Left colon (tissue), 2 donors: ENCODE measurements around the gene CORO2B. TPM values are rescaled to one million over a fixed set of nuclear protein-coding genes. Genes with fewer than 3 reads are reported as not detected.
"Not testable (repeated sequence)": the region's sequence is repeated elsewhere in the genome, so short reads cannot be mapped to it uniquely, and the experiment has no call there.

Experiments
- ATAC-seq: fragments of 200-7000 bp; cut with Tn5 transposase; one replicate; pipeline ENCODE4 v1.9.1; 2020; ENCODE audit warnings: mild to moderate bottlenecking, moderate library complexity
- DNase-seq, 2 donors: peaks; one replicate each; pipeline ENCODE4 v3.0.0-alpha.2; 2020
- intact Hi-C, 2 donors: fragments of 100-400 bp; cut with DNase I in 1 of 2; cut with micrococcal nuclease in 1 of 2; formaldehyde crosslinking; loops; one replicate each; pipeline versions ENCODE4 v1.11.2 to v1.14.0; 2022; cut with DNase I, micrococcal nuclease
- total RNA-seq, 2 donors: library from RNA; stranded (reverse); fragmentation: NEBNext Ultra II Directional; extraction: Animal tissue kit (Norgen Biotek cat#: 25700); gene quantifications; one replicate each; pipeline ENCODE4 v1.2.1, GENCODE V29; 2021
- donor health status: DM: no; HTN: no; CAD: no.
- donor health status: DM: yes; HTN: yes; CAD: no.

The CORO2B gene
- total RNA-seq, 2 donors from 2014 or later, result 0.67 to 1.6 TPM

DNA sequence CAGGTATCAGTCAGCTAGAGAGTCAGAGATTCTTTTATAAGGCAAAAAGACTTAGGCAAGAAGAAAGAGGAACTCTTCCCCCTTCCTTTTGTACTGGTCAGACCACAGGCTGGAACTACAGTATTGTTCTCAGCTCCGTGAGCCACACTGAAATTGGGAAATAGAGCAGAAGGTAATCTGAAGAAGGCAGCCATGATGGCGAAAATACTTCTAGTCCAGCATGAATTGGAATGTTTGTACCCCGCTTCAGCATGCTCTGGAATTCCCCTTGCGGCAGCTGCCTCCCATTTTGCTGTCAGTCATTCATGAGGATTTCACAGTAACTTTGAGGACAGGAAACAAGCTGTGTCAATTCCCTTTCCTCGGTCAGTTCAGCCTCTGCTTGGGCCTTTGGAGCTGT, 96.2 kb downstream of the CORO2B start:
- intact Hi-C loops, result loop anchor here (5.0 kb wide), 2 partner anchors 113 to 118 kb away; no protein-coding TSS in a partner anchor
- no peak for DNase-seq
- no peak for ATAC-seq

DNA sequence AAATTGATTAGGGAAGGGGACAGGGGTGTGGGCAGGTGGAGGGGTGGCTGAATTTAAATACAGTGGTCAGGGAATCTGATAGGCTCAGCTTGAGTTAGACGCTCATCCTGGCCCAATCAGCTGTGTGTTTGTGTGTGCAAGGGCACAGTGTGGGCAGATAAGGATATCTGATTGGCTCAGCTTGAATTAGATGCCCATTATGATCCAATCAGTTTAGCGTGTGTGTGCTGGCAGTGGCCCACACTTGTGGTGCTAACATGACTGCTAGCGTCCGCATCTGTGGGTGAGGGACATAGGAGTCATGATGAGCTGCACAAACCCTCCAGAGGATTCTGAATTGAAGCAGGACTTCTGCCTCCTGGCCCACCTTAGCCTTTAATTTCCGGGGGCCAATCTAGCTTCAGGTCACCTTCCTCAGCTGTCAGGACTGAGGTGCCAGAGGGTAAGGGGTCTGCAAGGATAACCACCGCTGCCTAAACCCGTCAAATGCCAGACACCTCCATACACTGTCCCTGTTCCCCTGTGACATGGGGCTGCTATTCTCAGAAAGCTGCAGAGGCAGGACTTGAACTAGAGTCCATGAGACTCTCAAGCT, 97.3 kb downstream of the CORO2B start:
- intact Hi-C loops, result no loop called here
- ATAC-seq (no peak), DNase-seq (no peak)

DNA sequence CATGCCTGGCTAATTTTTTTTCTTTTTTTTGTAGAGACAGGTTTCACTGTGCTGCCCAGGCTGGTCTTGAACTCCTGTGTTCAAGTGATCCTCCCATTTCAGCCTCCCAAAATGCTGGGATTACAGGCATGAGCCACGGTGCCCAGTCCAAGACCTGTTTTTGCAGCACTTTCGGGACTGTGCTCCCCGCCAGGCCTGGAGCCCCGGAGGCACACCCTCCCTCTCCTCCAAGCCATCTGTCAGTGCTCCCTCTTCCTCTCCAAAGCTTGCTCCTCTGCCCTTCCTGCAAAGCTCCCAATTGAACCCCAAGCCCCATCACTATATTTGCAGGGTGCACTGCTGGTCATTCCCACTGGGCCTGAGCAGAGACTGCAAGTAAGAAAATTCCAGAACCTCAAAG, 98.1 kb downstream of the CORO2B start:
- intact Hi-C loops, result no loop called here
- DNase-seq (no peak), ATAC-seq (no peak)

DNA sequence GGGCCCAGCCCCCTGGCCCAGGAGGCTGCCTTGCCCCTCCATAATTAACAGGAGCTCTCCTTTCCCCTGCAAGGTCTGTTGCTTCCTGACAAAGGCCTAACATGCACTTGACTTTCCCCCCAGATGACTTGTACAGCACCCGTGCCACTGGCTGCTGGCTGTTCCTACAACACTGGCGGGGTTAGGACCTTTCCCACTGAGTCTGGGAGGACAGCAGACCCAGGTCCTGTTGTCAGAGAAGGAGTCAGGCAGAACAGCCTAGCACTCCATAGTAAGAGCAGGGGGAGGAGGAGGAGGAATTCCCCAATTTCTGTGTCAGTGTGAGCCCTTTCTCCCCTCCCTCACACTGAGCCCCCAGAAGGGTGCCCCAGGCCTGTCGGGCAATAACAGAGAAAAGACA, 99.2 kb downstream of the CORO2B start:
- intact Hi-C loops, result no loop called here
- DNase-seq, result no peak
- ATAC-seq, result no peak

DNA sequence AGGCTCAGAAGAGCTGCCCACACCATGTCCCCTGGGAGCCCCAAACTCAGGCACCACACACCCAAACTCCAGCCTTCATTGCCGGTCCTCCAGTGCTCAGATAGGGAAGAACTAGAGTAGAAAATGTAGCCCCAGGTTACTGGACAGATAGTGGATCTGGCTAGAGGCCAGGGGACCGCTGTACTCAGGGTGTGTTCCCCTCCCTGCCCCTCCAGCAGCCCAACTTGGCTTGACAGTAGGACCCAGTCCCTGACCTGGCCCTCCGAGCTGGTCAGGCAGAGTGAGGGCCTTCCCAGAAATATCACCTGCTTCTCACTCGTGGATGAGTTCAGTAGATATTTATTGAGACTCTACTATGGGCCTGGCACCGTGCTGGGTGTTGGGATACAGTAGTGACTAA, 100.0 kb downstream of the CORO2B start:
- DNase-seq (no peak), ATAC-seq (no peak)
- intact Hi-C loops, result no loop called here

DNA sequence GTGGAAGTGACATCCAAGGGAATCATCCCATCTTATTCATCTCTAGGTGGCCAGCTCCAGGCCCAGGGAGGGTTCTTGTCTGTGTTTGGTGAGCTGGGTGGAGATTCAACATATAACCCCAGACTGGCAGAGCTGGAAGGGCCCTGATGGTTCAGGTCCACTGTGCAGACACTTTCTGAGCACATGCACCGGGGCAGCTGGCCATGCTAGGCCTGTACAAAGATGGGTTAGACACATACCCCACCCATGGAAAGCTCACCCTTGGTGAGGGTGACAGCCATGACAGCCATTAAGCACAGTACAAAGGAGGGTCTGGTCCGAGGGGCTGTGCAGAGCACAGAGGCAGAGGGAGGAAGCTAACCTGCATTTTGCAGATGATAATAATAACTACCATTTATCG, 100.4 kb downstream of the CORO2B start:
- ATAC-seq (no peak), DNase-seq (no peak)
- intact Hi-C loops, result no loop called here

DNA sequence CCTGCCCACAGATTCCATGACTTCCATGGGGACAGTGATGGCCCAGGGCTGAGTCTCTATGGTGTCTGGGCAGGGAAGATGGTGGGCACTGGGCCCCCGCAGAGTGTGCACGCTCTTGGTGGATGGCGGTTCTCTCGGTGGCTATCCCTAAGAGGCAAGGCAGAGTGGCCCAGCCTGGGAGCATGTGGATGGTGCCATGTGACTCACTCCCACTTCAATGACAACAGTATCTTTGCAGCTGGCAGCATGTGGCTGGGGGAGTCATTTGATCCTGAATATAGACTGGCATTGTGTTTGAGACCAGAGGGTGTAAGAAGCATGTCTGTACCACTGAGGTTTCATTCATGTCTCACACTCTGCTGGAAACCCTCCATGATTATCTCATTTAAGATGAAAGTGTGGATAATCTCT, 101.2 kb downstream of the CORO2B start:
- DNase-seq (no peak), ATAC-seq (no peak)
- intact Hi-C loops, result no loop called here

DNA sequence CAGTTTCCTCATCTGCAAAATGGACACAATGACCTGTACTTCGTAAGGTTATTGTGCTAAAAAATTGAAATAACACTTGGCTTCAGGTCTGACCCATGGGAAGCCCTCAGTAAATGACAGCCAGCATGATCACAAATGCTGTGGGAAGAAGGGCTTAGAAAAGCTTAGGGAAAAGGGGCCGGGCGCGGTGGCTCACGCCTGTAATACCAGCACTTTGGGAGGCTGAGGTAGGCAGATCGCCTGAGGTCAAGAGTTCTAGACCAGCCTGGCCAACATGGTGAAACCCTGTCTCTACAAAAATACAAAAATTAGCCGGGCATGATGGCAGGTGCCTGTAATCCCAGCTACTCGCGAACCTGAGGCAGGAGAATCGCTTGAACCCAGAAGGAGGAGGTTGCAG, 102.0 kb downstream of the CORO2B start:
- DNase-seq, intact Hi-C loops, ATAC-seq: not testable (repeated sequence)

DNA sequence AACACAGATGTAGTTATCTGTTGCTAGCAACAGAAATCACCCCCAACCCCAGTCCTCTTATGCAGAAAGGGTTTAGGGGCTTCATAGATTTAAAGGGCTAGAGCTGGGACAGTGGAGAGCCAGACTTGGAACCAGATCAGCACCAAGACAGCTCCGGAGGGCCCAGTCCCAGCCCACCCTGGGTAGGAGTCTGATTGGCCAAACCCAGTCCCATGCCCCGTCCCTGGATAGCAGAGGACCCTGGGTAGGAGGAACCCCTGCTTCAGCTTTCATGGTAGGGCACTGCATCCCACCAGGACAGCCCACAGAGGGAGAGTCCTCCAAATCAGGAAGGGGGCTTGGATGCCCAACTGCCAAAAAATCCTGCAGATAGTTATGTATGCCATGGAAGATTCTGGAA, 103.0 kb downstream of the CORO2B start:
- ATAC-seq (no peak), DNase-seq (no peak)
- intact Hi-C loops, result no loop called here

DNA sequence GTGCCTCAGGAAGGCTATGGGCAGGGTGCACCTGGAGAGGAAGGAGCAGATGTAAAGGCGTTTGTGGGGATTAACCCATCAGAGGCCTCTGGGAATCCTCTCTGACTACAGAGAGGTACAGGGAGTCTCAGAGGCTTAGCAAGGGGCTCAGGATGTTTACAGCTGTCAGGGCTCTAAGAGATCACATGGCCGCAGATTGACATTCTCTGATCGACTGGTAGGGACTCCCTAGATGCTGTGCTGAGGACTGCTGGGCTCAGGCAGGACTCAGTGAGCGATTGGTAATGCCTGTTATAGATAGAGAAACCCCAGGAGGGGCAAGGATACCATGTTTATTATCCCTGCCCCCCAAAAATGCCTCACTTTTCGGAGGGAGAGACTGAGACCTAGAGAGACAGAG, 103.5 kb downstream of the CORO2B start:
- ATAC-seq, result no peak
- intact Hi-C loops, result no loop called here

DNA sequence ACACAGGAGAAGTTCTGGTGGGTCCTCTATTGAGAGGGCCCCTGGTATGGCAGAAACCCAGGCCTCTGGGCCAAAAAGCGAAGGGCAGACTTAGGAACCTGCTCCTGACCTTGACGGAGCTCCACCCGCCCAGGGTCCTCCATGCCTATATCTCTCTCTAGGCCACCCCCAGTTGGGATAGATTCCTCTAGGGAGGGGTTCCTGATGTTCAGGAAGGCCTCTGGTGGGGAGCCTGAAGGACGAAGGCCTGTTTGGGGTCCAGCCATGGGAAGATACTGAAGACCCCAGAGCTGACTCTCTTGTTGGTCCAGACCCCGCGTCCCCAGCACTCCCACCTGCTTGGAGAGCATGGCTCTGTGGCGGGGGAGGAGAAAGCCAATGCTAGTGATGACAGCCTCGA, 104.2 kb downstream of the CORO2B start:
- ATAC-seq (no peak), DNase-seq (no peak)
- intact Hi-C loops, result no loop called here

More for the DNA sequence above, 103.5 kb downstream of the CORO2B start:
- no peak for DNase-seq

DNA sequence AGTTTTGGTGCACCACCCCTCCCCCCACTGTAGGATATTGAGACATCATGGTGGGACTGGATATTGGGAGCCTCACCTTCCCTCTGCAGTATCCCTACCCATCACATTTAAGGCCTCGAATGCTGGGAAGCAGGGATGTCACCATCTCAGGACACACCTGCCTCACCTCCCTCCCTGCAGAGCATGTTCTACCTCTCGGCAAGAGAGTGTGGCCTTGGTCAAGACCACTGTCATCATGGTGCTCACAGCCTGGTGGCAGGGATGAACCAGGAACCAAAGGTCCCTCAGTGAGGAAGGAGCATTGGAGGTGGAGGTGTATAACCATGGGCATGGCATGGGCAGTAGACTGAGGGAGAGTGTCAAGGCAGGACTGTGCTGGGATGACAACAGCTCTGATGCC, 104.8 kb downstream of the CORO2B start:
- intact Hi-C loops, result no loop called here
- ATAC-seq (no peak), DNase-seq (no peak)

DNA sequence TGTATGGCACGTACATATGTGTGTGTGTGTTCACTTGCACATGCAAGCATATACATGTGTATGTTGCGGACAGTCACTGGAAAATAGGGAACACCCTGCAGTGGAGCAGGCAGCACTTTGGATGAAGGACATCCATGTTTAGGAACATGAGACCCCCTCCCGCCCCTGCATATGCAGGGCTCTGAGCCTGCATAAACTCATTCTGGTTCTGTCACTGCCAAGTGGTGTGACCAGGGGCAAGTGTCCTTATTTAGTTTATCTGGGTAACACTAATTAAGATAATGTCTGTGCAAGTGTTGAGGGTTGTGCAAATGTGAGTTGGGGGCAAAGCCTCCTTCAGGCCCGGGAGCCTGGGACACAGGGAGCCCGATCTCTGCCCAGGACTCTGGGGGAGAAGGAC, 105.7 kb downstream of the CORO2B start:
- intact Hi-C loops, result no loop called here
- DNase-seq (no peak), ATAC-seq (no peak)

DNA sequence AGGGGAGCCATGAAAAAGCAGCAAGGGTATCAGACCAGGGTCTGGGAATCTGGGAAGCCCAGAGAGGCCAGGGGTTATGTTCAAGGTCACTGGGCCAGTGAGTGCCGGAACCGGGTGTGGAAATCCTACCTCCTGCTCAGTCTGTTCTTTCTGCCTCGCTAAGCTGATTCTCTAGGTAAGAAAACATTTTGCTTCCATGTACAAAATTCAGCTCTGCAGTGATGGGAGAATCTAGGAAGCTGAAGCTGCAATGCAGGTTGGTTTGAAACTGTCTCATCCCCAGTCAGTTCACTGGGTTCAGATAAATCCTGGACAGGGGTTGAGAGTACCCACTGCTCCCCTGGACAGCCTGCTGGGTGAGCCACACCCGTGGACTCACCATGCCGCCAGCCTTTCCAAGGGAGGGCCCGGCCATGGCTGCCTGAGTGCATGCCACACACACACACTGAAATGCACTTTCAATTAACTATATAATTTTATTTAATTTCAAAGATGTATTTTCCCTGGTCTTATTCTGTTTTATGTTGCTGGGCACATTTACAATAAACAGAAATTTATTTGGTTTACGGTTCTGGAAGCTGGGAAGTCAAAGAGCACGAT, 108.4 kb downstream of the CORO2B start:
- intact Hi-C loops, result no loop called here
- DNase-seq, result no peak
- no peak for ATAC-seq

DNA sequence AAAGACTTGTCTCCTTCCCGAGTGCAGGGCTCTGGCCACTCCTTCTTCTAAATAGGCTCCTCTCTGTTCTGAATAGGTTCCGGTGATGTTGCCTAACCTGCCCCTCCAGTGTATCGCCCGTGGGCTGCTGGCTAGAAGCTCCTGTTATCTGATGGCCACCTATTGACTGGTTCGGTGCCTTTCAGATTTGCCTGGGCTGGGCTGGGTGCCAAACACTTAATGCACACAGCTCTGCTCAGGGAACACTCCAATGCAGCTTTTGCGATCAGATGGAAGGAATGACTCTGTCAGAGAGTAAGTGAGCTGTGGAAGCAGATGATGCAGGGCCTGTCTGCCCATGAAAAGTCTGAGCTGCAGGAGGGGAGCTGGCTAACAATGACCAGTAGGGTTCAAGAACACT, 112.9 kb downstream of the CORO2B start:
- intact Hi-C loops, result no loop called here
- DNase-seq (no peak), ATAC-seq (no peak)

DNA sequence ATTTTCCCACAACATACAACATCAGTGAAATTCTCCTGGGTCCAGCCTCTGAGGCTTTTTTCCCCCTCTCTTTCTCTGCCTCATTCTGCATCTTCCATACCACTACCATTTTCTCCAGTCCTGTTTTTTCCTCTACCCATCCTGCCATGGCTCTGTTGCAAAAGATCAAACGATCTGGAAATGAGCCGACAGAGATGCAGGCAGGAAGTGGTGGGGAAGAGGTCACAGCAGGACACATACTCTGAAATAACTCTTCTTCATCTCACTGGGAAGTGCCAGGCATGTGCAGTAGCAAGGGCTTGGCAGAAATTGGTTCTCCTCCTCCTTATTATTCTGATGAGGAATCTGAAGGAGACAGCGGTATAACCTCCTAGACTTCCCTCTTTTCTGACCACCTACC, 114.3 kb downstream of the CORO2B start:
- ATAC-seq, result no peak
- no peak for DNase-seq
- intact Hi-C loops, result no loop called here

DNA sequence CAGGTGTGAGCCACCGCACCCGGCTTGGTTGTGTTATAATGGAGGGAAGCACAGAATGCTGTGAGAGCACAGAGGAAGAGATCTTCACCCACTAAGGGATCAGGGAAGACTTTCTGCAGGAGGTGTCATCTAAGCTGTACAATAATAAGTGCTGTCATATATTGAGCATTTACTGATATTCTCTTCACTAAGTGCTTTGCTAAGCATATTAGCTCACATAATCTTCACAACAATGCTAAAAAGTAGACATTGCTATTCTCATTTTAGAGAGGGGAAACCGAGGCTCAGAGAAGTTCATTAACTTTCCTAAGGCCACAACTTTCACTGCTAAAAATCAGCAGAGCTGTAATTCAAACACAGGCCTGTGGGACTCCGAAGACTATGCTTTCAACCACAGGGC, 115.3 kb downstream of the CORO2B start:
- intact Hi-C loops, result no loop called here
- no peak for ATAC-seq
- DNase-seq, result no peak

DNA sequence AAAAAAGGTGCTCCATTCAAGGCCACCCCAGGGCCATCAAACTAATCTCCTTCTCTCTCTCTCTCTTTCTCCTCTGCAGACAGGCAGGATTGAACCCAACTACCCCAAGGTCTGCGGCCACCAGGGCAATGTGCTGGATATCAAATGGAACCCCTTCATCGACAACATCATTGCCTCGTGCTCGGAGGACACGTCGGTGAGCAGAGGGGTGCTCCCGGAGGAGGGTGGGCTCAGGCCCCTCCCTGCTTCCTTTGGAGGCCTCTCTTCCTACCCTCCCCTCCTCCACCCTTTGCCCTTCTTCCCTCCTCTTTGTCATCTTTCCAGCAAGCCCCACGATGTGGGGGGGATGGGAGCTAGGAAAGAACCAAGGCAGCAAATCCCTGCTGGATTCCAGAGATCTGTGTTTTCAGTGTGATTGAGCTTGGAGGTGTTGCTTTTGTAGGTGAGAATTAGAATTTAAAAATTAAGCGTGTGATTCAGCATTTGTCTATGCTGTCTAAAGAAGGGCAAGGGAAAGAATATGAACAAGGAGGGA, 116.3 kb downstream of the CORO2B start:
- intact Hi-C loops, result no loop called here
- ATAC-seq, result no peak
- DNase-seq, result no peak

DNA sequence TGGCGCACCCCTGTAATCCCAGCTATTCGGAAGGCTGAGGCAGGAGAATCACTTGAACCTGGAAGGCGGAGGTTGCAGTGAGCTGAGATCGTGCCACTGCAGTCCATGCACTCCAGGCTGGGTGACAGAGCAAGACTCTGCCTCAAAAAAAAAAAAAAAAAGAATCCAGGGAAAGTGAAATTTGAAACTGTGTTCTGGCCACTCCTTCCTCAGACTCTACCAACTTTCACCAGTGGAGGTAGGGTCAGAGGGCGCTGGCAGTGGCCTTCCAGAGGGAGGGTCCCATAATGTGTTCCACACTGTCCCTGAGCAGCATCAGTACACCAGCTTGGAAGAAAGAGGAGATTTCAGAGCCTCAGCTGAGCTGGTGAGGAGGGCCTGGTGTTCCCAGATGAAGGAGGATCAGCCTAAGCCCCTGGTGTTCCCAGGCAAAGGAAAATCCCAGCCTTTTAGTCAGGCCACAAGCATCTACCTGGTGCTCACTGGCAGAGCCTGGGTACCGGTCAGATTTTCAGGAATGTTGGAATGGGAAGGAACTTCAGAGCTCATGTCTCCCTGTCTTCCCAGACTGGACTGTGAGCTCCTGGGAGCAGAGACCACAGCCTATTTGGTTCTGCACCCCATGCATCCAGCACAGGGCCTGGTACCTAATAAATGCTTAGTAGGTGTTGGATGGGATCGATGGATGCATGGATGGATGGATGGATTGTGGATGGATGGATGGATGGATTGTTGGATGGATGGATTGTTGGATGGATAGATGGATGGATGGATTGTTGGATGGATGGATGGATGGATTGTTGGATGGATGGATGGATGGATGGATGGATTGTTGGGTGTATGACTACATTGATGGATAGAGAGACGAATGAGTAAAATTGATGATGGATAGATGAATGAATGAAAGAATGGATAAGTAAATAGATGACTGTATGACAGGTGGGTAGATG, 117.9 kb downstream of the CORO2B start:
- intact Hi-C loops, result no loop called here
- ATAC-seq (no peak), DNase-seq (no peak)
